Fibroblast of lung (primary cell): ENCODE data around the gene DNM3. TPM values are rescaled to one million over a fixed set of nuclear protein-coding genes. Genes with fewer than 3 reads are reported as not detected.

Experiments
- DNase-seq, 2 donors: peaks; one replicate each; pipeline versions ENCODE4 v3.0.0 to v3.0.0-alpha.2; 2010; ENCODE audit warnings: low read depth in 2 of 2
- H2AFZ ChIP-seq: 2 replicates; pipeline ENCODE4 v1.5.1; 2012; ENCODE audit warnings: low read length, control low read depth, inconsistent platforms
- H3K27ac ChIP-seq: 2 replicates; pipeline ENCODE4 v1.5.1; 2011; ENCODE audit warnings: low read length, control low read depth; ENCODE audit not compliant: insufficient read depth
- H3K27me3 ChIP-seq: 2 replicates; pipeline ENCODE4 v1.5.1; 2011; ENCODE audit warnings: mild to moderate bottlenecking, low read length; ENCODE audit not compliant: control insufficient read depth, insufficient read depth
- H3K36me3 ChIP-seq: 2 replicates; pipeline ENCODE4 v1.5.1; 2011; ENCODE audit warnings: low read length; ENCODE audit not compliant: control insufficient read depth, insufficient read depth
- H3K4me1 ChIP-seq: 2 replicates; pipeline ENCODE4 v1.5.1; 2011; ENCODE audit warnings: low read length; ENCODE audit not compliant: control insufficient read depth, insufficient read depth; ENCODE audit errors: extremely low read depth
- H3K4me2 ChIP-seq: 2 replicates; pipeline ENCODE4 v1.5.1; 2011; ENCODE audit warnings: low read length, control low read depth; ENCODE audit not compliant: insufficient read depth; ENCODE audit errors: extremely low read depth
- H3K4me3 ChIP-seq, 4 experiments: fragments of 200-600 bp in 1 of 4; sonication (generic) in 1 of 4; replicated peaks in 1 of 4; 2 replicates each; pipeline ENCODE4 v1.5.1; 2011 to 2016; ENCODE audit warnings: low read length in 4 of 4, low read depth in 3 of 4, mild to moderate bottlenecking in 3 of 4, control low read depth in 2 of 4, inconsistent platforms in 1 of 4, mixed read lengths in 1 of 4; ENCODE audit not compliant: insufficient read depth in 1 of 4; ENCODE audit errors: control extremely low read depth in 1 of 4
- H3K79me2 ChIP-seq: 2 replicates; pipeline ENCODE4 v1.5.1; 2012; ENCODE audit warnings: mild to moderate bottlenecking, low read length, inconsistent platforms; ENCODE audit not compliant: control insufficient read depth, insufficient read depth
- H3K9ac ChIP-seq: 2 replicates; pipeline ENCODE4 v1.5.1; 2011; ENCODE audit warnings: mild to moderate bottlenecking, low read length, control low read depth; ENCODE audit not compliant: insufficient read depth
- H3K9me3 ChIP-seq: 2 replicates; pipeline ENCODE4 v1.5.1; 2012; ENCODE audit warnings: low read depth, low read length; ENCODE audit not compliant: control insufficient read depth, insufficient read depth
- H4K20me1 ChIP-seq: 2 replicates; pipeline ENCODE4 v1.5.1; 2011; ENCODE audit warnings: low read length; ENCODE audit not compliant: control insufficient read depth, insufficient read depth; ENCODE audit errors: extremely low read depth
- EZH2 ChIP-seq: IDR thresholded peaks from 2 replicates; pipeline ENCODE4 v1.5.1; 2012; ENCODE audit warnings: low read length, control low read depth, mild to moderate bottlenecking; ENCODE audit errors: missing control alignments
- polyA plus RNA-seq, 2 donors: library from polyadenylated mRNA; depleted of rRNA in 1 of 2; stranded (reverse) in 1 of 2; unstranded in 1 of 2; fragments of >200 nt; gene quantifications; 2 replicates each; pipeline ENCODE4 v1.2.1, GENCODE V29; 2011 to 2012; ENCODE audit warnings: missing spikeins in 1 of 2
- total RNA-seq: library from RNA; depleted of rRNA; stranded (reverse); fragments of >200 nt; gene quantifications from 2 replicates; pipeline ENCODE4 v1.2.1, GENCODE V29; 2014
- TF ChIP-seq, protein P1 (sequence below), 2 donors: IDR thresholded peaks in 1 of 2; conservative IDR thresholded peaks in 1 of 2; 1 replicate in 1 of 2; 2 replicates in 1 of 2; pipeline ENCODE4 v1.5.1; 2011 to 2012; ENCODE audit warnings: low read length in 2 of 2, control low read depth in 1 of 2, inconsistent platforms in 1 of 2, low read depth in 1 of 2, mild to moderate bottlenecking in 1 of 2

DNM3 gene
- total and polyA plus RNA-seq, 2 donors (not counting 1 experiment from before 2014, with no cell fraction given), result 1.6 to 3.6 TPM

DNA sequence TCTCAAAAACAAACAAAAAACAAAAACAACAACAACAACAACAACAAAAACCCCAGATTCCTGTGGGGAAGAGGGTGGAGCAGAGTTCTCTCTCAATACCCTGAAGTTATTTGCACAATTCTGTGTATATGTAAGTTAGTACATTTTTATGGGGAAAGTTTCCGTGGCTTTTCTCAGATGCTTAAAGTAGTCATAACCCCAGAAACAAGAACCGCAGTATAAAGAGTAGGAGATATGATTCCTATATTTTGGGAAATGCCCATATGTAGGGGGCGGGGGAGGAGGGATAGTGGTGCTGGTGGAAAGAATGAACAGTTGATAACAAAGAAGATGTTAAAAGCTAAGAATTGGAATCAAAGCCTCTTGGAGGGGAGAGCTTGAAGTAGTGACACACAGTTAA is 131.5 kb downstream of the DNM3 start:
- Histone ChIP-seq H3K79me2 (no peaks in the 10 kb centered on the region), H3K9me3 (no peaks in the 10 kb centered on the region), H2AFZ (no peak overlapping the region), H3K4me1 (no peaks in the 10 kb centered on the region), H3K27ac (no peak overlapping the region), H3K4me2 (no peak overlapping the region), H3K27me3 (no peaks in the 10 kb centered on the region), H3K36me3 (no peaks in the 10 kb centered on the region), H4K20me1 (no peaks in the 10 kb centered on the region), H3K9ac (no peak overlapping the region), H3K4me3 (no peak overlapping the region)
- no peak for DNase-seq
- no peak for TF ChIP-seq EZH2
- TF ChIP-seq, protein P1, sequence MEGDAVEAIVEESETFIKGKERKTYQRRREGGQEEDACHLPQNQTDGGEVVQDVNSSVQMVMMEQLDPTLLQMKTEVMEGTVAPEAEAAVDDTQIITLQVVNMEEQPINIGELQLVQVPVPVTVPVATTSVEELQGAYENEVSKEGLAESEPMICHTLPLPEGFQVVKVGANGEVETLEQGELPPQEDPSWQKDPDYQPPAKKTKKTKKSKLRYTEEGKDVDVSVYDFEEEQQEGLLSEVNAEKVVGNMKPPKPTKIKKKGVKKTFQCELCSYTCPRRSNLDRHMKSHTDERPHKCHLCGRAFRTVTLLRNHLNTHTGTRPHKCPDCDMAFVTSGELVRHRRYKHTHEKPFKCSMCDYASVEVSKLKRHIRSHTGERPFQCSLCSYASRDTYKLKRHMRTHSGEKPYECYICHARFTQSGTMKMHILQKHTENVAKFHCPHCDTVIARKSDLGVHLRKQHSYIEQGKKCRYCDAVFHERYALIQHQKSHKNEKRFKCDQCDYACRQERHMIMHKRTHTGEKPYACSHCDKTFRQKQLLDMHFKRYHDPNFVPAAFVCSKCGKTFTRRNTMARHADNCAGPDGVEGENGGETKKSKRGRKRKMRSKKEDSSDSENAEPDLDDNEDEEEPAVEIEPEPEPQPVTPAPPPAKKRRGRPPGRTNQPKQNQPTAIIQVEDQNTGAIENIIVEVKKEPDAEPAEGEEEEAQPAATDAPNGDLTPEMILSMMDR (conservative IDR thresholded peaks at IDR 0.05 in 1 of 2, IDR thresholded peaks at IDR 0.05 in 1 of 2; ENCODE audit: low read depth in 1 of 2, low read length in 2 of 2), result no peak

GRCh38 chr1:171973421-171973820 is 132.1 kb downstream of the DNM3 start:
- H3K9me3 ChIP-seq, result no peaks in the 10 kb centered on the region
- H3K4me2 ChIP-seq, result no peak overlapping the region
- H3K27ac ChIP-seq, result no peak overlapping the region
- TF ChIP-seq, protein P1 (conservative IDR thresholded peaks at IDR 0.05 in 1 of 2, IDR thresholded peaks at IDR 0.05 in 1 of 2; ENCODE audit: low read depth in 1 of 2, low read length in 2 of 2), result no peak
- no peak for TF ChIP-seq EZH2
- no peaks in the 10 kb centered on the region for H3K36me3 ChIP-seq
- H3K4me3 ChIP-seq, result no peak overlapping the region
- no peaks in the 10 kb centered on the region for H3K79me2 ChIP-seq
- no peak overlapping the region for H2AFZ ChIP-seq
- no peaks in the 10 kb centered on the region for H4K20me1 ChIP-seq
- no peaks in the 10 kb centered on the region for H3K27me3 ChIP-seq
- H3K9ac ChIP-seq, result no peak overlapping the region
- DNase-seq, result no peak
- H3K4me1 ChIP-seq, result no peaks in the 10 kb centered on the region

- Histone ChIP-seq H3K4me2 (no peak overlapping the region), H4K20me1 (no peaks in the 10 kb centered on the region), H3K4me1 (peaks cover 3% of the 10 kb centered on the region), H3K36me3 (no peaks in the 10 kb centered on the region), H2AFZ (no peak overlapping the region), H3K27me3 (no peaks in the 10 kb centered on the region), H3K27ac (no peak overlapping the region), H3K4me3 (no peak overlapping the region), H3K9ac (no peak overlapping the region), H3K9me3 (no peaks in the 10 kb centered on the region), H3K79me2 (no peaks in the 10 kb centered on the region)
- DNase-seq, result no peak
- TF ChIP-seq, protein P1 (conservative IDR thresholded peaks at IDR 0.05 in 1 of 2, IDR thresholded peaks at IDR 0.05 in 1 of 2; ENCODE audit: low read depth in 1 of 2, low read length in 2 of 2), result no peak
Observed at GRCh38 chr1:171981303-171981702, 140.0 kb downstream of the DNM3 start.
